Activated CD8-positive, alpha-beta memory T cell treated with anti-CD3 and anti-CD28 coated beads, Interleukin-2, amount 50 U/mL, for 1 hour (primary cell): ENCODE data around the gene TMBIM4.
A peak's percentile ranks its signal among the peaks of the same experiment; 100 is the strongest.
"Not testable (repeated sequence)": the region's sequence is repeated elsewhere in the genome, so short reads cannot be mapped to it uniquely, and the experiment has no call there.

Experiments used
- DNase-seq: peaks from one replicate; pipeline ENCODE4 v3.0.0-alpha.2; 2020; ENCODE audit errors: extremely low read depth

Gene TMBIM4

GRCh38 chr12:66169221-66170170 lies at the start of gene TMBIM4:
Gene TMBIM4, minus strand, starts transcription at chr12:66169996. Its CDS starts 45 bp downstream, at chr12:66169951.
- DNase-seq, result peak; percentile 62

GRCh38 chr12:66217342-66217917 lies 47.6 kb upstream of the TMBIM4 start:
- DNase-seq, result no peak

- not testable (repeated sequence) for DNase-seq
Observed at GRCh38 chr12:66213011-66213410, 43.2 kb upstream of the TMBIM4 start.

GRCh38 chr12:66211573-66211972 lies 41.8 kb upstream of the TMBIM4 start:
- DNase-seq, result not testable (repeated sequence)

GRCh38 chr12:66210840-66211239 lies 41.0 kb upstream of the TMBIM4 start:
- DNase-seq, result no peak

- DNase-seq, result no peak
Observed at GRCh38 chr12:66206141-66206540, 36.3 kb upstream of the TMBIM4 start.

- DNase-seq, result no peak
Observed at GRCh38 chr12:66203820-66204219, 34.0 kb upstream of the TMBIM4 start.

GRCh38 chr12:66199831-66200509 lies 30.2 kb upstream of the TMBIM4 start:
- no peak for DNase-seq

GRCh38 chr12:66199141-66199540 lies 29.3 kb upstream of the TMBIM4 start:
- DNase-seq, result no peak

- no peak for DNase-seq
Observed at GRCh38 chr12:66197495-66197921, 27.7 kb upstream of the TMBIM4 start.

GRCh38 chr12:66196806-66197205 lies 27.0 kb upstream of the TMBIM4 start:
- no peak for DNase-seq

- no peak for DNase-seq
Observed at GRCh38 chr12:66195242-66195641, 25.4 kb upstream of the TMBIM4 start.

GRCh38 chr12:66194122-66194521 lies 24.3 kb upstream of the TMBIM4 start:
- no peak for DNase-seq

GRCh38 chr12:66191547-66192126 lies 21.8 kb upstream of the TMBIM4 start:
- no peak for DNase-seq

GRCh38 chr12:66190519-66191370 lies 20.9 kb upstream of the TMBIM4 start:
- DNase-seq, result no peak

- no peak for DNase-seq
Observed at GRCh38 chr12:66189889-66190288, 20.1 kb upstream of the TMBIM4 start.

- DNase-seq, result no peak
Observed at GRCh38 chr12:66189486-66189843, 19.7 kb upstream of the TMBIM4 start.

GRCh38 chr12:66188584-66189485 lies 19.0 kb upstream of the TMBIM4 start, which contains the start of gene IRAK3:
Gene IRAK3, plus strand, starts transcription at chr12:66189214. Its CDS starts 86 bp downstream, at chr12:66189300.
- no peak for DNase-seq

GRCh38 chr12:66187821-66188220 lies 18.0 kb upstream of the TMBIM4 start:
- no peak for DNase-seq

GRCh38 chr12:66187036-66187435 lies 17.2 kb upstream of the TMBIM4 start:
- DNase-seq, result no peak
